Thyroid gland (tissue), 4 donors: ENCODE measurements around the gene MBTPS2.

Experiments used
- CTCF ChIP-seq, 6 experiments: fragments of 200-600 bp in 3 of 6; fragments of 450-650 bp in 3 of 6; sonication (generic) in 3 of 6; IDR thresholded peaks; one replicate each; pipeline ENCODE4 v1.5.1; 2016 to 2019; ENCODE audit warnings: antibody characterized with exemption in 6 of 6, mild to moderate bottlenecking in 2 of 6, inconsistent platforms in 1 of 6, moderate library complexity in 1 of 6
- POLR2A ChIP-seq, 2 donors: fragments of 450-650 bp; IDR thresholded peaks; one replicate each; pipeline ENCODE4 v1.6.1; 2017; ENCODE audit warnings: antibody characterized with exemption in 2 of 2, mild to moderate bottlenecking in 2 of 2, moderate library complexity in 1 of 2

GRCh38 chrX:21812628-21813027 is 26.8 kb upstream of the MBTPS2 start:
- TF ChIP-seq CTCF (IDR thresholded peaks at IDR 0.05) (no peak), POLR2A (IDR thresholded peaks at IDR 0.05) (no peak)
